A549 (cell line): Measurements from ENCODE around the gene THAP4. TPM values are rescaled to one million over a fixed set of nuclear protein-coding genes. Genes with fewer than 3 reads are reported as not detected.
A peak's percentile ranks its signal among the peaks of the same experiment; 100 is the strongest.

Experiments used
- ATAC-seq, 2 experiments: fragments of 200-7000 bp in 1 of 2; fragments of >200 bp in 1 of 2; cut with Nextera tagmentation in 1 of 2; cut with Tn5 transposase in 1 of 2; 3 replicates each; pipeline versions ENCODE4 v1.8.0 to v1.9.1; 2018 to 2020; ENCODE audit warnings: mild to moderate bottlenecking in 1 of 2, moderate library complexity in 1 of 2
- CTCF ChIA-PET: fragments of 300-600 bp; sonication (Branson Sonifier 250); formaldehyde crosslinking; extraction: SDS; loops from one replicate; lab custom pipeline; 2021; ENCODE audit warnings: antibody characterized with exemption, inconsistent platforms; lab: Yijun Ruan, JAX
- POLR2A ChIA-PET: fragments of 350-600 bp; formaldehyde crosslinking; extraction: SDS; loops from one replicate; lab custom pipeline; 2021; ENCODE audit warnings: antibody characterized with exemption, inconsistent platforms; lab: Yijun Ruan, JAX
- DNase-seq, 2 experiments: peaks; one replicate each; pipeline versions ENCODE4 v3.0.0 to v3.0.0-alpha.2; 2011 to 2016; ENCODE audit warnings: low read depth in 1 of 2, low spot score in 1 of 2
- FAIRE-seq: peaks from 2 replicates; lab custom pipeline; 2011; peaks lifted over from hg19 to GRCh38; lab: Jason Lieb, UNC
- H3K27ac ChIP-seq, 2 experiments: fragments of >200 bp; sonication (Bioruptor Twin); formaldehyde crosslinking; 3 replicates each; pipeline ENCODE4 v1.5.1; 2016 to 2017
- H3K4me1 ChIP-seq: fragments of >200 bp; sonication (Bioruptor Twin); formaldehyde crosslinking; 3 replicates; pipeline ENCODE4 v1.6.1; 2016
- H3K4me2 ChIP-seq: fragments of >200 bp; sonication (Bioruptor Twin); formaldehyde crosslinking; 3 replicates; pipeline ENCODE4 v1.6.1; 2016
- H3K4me3 ChIP-seq: fragments of >200 bp; sonication (Bioruptor Twin); formaldehyde crosslinking; 3 replicates; pipeline ENCODE4 v1.5.1; 2016
- H3K9me3 ChIP-seq: fragments of >200 bp; sonication (Bioruptor Twin); formaldehyde crosslinking; 3 replicates; pipeline ENCODE4 v1.6.1; 2016
- CHD2 ChIP-seq: fragments of 150-350 bp; IDR thresholded peaks from 2 replicates; pipeline ENCODE4 v1.6.1; 2014; ENCODE audit warnings: low read length; ENCODE audit not compliant: partially characterized antibody
- CHD4 ChIP-seq: fragments of 200-600 bp; sonication (generic); IDR thresholded peaks from 2 replicates; pipeline ENCODE4 v1.6.1; 2016; ENCODE audit warnings: antibody characterized with exemption, mild to moderate bottlenecking, borderline replicate concordance
- CTCF ChIP-seq: fragments of >200 bp; sonication (Bioruptor Twin); formaldehyde crosslinking; IDR thresholded peaks from 3 replicates; pipeline ENCODE4 v1.5.1; 2016
- ELK1 ChIP-seq: fragments of 150-350 bp; IDR thresholded peaks from 2 replicates; pipeline ENCODE4 v1.6.1; 2014; ENCODE audit warnings: low read depth, mild to moderate bottlenecking, low read length
- EP300 ChIP-seq, 2 experiments: fragments of >200 bp; sonication (Bioruptor Twin); formaldehyde crosslinking; IDR thresholded peaks; 2 replicates in 1 of 2; 3 replicates in 1 of 2; pipeline ENCODE4 v1.6.1; 2016 to 2017
- FOSB ChIP-seq: fragments of 250-450 bp; sonication (Bioruptor Pico); IDR thresholded peaks from 2 replicates; pipeline ENCODE4 v1.5.0; 2020; ENCODE audit warnings: mild to moderate bottlenecking, moderate library complexity
- HDAC2 ChIP-seq: fragments of 200-600 bp; sonication (generic); IDR thresholded peaks from 2 replicates; pipeline ENCODE4 v1.6.1; 2016
- HEYL ChIP-seq: fragments of 250-450 bp; sonication (Bioruptor Pico); IDR thresholded peaks from 2 replicates; pipeline ENCODE4 v1.8.0; 2021; ENCODE audit warnings: mild to moderate bottlenecking, moderate library complexity
- HOXB5 ChIP-seq: fragments of 250-450 bp; sonication (Bioruptor Pico); IDR thresholded peaks from 2 replicates; pipeline ENCODE4 v1.5.0; 2020; ENCODE audit warnings: mild to moderate bottlenecking, moderate library complexity
- KDM1A ChIP-seq: fragments of 200-600 bp; sonication (generic); IDR thresholded peaks from 2 replicates; pipeline ENCODE4 v1.6.1; 2016; ENCODE audit warnings: low read depth, mild to moderate bottlenecking
- MAFK ChIP-seq: fragments of 450-650 bp; IDR thresholded peaks from 2 replicates; pipeline ENCODE4 v1.6.1; 2014; ENCODE audit not compliant: partially characterized antibody
- MYC ChIP-seq: IDR thresholded peaks from 2 replicates; pipeline ENCODE4 v1.6.1; 2012; ENCODE audit warnings: mild to moderate bottlenecking, inconsistent platforms, low read length, improper control_type of control experiment, borderline replicate concordance
- NFE2L2 ChIP-seq: fragments of 150-350 bp; conservative IDR thresholded peaks from 2 replicates; pipeline ENCODE4 v1.6.1; 2014; ENCODE audit warnings: low read length
- POLR2A ChIP-seq: IDR thresholded peaks from 2 replicates; pipeline ENCODE4 v1.6.1; 2012; ENCODE audit warnings: mild to moderate bottlenecking, low read length
- SMC3 ChIP-seq: fragments of >200 bp; sonication (Bioruptor Twin); formaldehyde crosslinking; IDR thresholded peaks from 3 replicates; pipeline ENCODE4 v1.6.1; 2018; ENCODE audit warnings: inconsistent platforms
- ZC3H11A ChIP-seq: fragments of 450-650 bp; IDR thresholded peaks from 2 replicates; pipeline ENCODE4 v1.6.1; 2014; ENCODE audit warnings: antibody characterized with exemption, mild to moderate bottlenecking
- ZSCAN20 ChIP-seq: fragments of 250-450 bp; sonication (Bioruptor Pico); IDR thresholded peaks from 2 replicates; pipeline ENCODE4 v1.8.0; 2022; ENCODE audit warnings: mild to moderate bottlenecking, moderate library complexity
- WGBS: methylation state at CpG from one replicate; pipeline ENCODE4 v1.1.6; 2017; ENCODE audit errors: missing lambda C conversion rate; 5-methylcytosine and 5-hydroxymethylcytosine counted together
- polyA plus RNA-seq, 4 experiments: library from polyadenylated mRNA; depleted of rRNA in 3 of 4; stranded (reverse); fragments of >200 nt; fragmentation: RNase III in 1 of 4; extraction: RNeasy Plus Mini Kit Qiagen cat#74134 plus additional on column Dnase treatment in 1 of 4; gene quantifications; 2 replicates in 3 of 4; 3 replicates in 1 of 4; pipeline ENCODE4 v1.2.3, GENCODE V29; 2011 to 2017

The THAP4 gene
- polyA plus RNA-seq, 2 of the 4 experiments (the other 2 are of a cell fraction), result 36.1 to 51.0 TPM

GRCh38 chr2:241618829-241619228 lies 18.1 kb downstream of the THAP4 start:
- no peak overlapping the region for H3K27ac ChIP-seq
- no peak overlapping the region for H3K4me3 ChIP-seq
- 94% methylated on average over 11 of the region's 11 CpGs for WGBS
- DNase-seq (no peak), ATAC-seq (no peak), FAIRE-seq (no peak)
- TF ChIP-seq EP300 (IDR thresholded peaks at IDR 0.05), result no peak
- no peak overlapping the region for H3K4me2 ChIP-seq
- POLR2A ChIA-PET, result no interaction called here
- no peaks in the 10 kb centered on the region for H3K9me3 ChIP-seq
- CTCF ChIA-PET, result no interaction called here
- H3K4me1 ChIP-seq, result no peaks in the 10 kb centered on the region; the same call in 2 of the 3 replicates

- H3K4me3 ChIP-seq, result no peak overlapping the region
- H3K27ac ChIP-seq, result no peak overlapping the region
- WGBS, result 92% methylated on average over 5 of the region's 5 CpGs
- ATAC-seq (no peak), FAIRE-seq (no peak), DNase-seq (no peak)
- TF ChIP-seq ZSCAN20 (CRISPR knock-in tag), result no peak
- TF ChIP-seq POLR2A, result no peak
- TF ChIP-seq HDAC2, result no peak
- TF ChIP-seq HEYL (CRISPR knock-in tag), result no peak
- TF ChIP-seq NFE2L2, result no peak
- TF ChIP-seq EP300 (IDR thresholded peaks at IDR 0.05), result no peak
- H3K9me3 ChIP-seq, result no peaks in the 10 kb centered on the region
- ChIA-PET POLR2A (no interaction called here), CTCF (no interaction called here)
- no peak overlapping the region for H3K4me2 ChIP-seq
- H3K4me1 ChIP-seq, result no peaks in the 10 kb centered on the region; the same call in 2 of the 3 replicates
These were observed 18.6 kb downstream of the THAP4 start for GRCh38 chr2:241618296-241618805.

- DNase-seq (no peak), ATAC-seq (peak in 1 of 2 experiments; percentile 62; a peak in 3 of 6 replicates), FAIRE-seq (no peak)
- Histone ChIP-seq H3K4me1 (no peaks in the 10 kb centered on the region; the same call in 2 of the 3 replicates), H3K4me3 (no peak overlapping the region), H3K27ac (no peak overlapping the region), H3K9me3 (no peaks in the 10 kb centered on the region), H3K4me2 (no peak overlapping the region)
- CTCF ChIA-PET, result interaction anchor here (1.0 kb wide), 1 partner anchor 19 kb away, joined by 3 read pairs; no protein-coding TSS in a partner anchor
- 88% methylated on average over 10 of the region's 15 CpGs for WGBS
- TF ChIP-seq CTCF (no peak), CHD4 (no peak), KDM1A (no peak), CHD2 (no peak), HEYL (CRISPR knock-in tag) (no peak), MYC (no peak), HOXB5 (CRISPR knock-in tag) (no peak), FOSB (CRISPR knock-in tag) (no peak), ELK1 (no peak), ZC3H11A (no peak), MAFK (no peak), SMC3 (no peak)
- POLR2A ChIA-PET, result no interaction called here
These were observed 19.4 kb downstream of the THAP4 start for GRCh38 chr2:241617431-241618154.
